Activated B cell treated with CpG ODN at 0.5 μM for 24 hours (primary cell): ENCODE data around the gene ZFP64. TPM values are rescaled to one million over a fixed set of nuclear protein-coding genes. Genes with fewer than 3 reads are reported as not detected.
"Not testable (repeated sequence)": the region's sequence is repeated elsewhere in the genome, so short reads cannot be mapped to it uniquely, and the experiment has no call there.

Experiments
- ATAC-seq: fragments of 200-7000 bp; cut with Tn5 transposase; one replicate; pipeline ENCODE4 v1.10.0; 2021; ENCODE audit warnings: low read depth, mild to moderate bottlenecking, moderate library complexity
- CTCF ChIA-PET: fragments of 350-600 bp; sonication (Branson Sonifier 250); formaldehyde crosslinking; loops from one replicate; lab custom pipeline; 2021; ENCODE audit warnings: antibody characterized with exemption; lab: Charles Lee
- POLR2A ChIA-PET: fragments of 350-600 bp; sonication (Branson Sonifier 250); formaldehyde crosslinking; loops from one replicate; lab custom pipeline; 2021; ENCODE audit warnings: antibody characterized with exemption; lab: Charles Lee
- DNase-seq: peaks from one replicate; pipeline ENCODE4 v3.0.0; 2022
- H3K27ac Mint-ChIP-seq: one replicate; pipeline ENCODE4 v1.8.0; 2020; ENCODE audit warnings: mixed read lengths
- H3K27me3 Mint-ChIP-seq: one replicate; pipeline ENCODE4 v1.8.0; 2021; ENCODE audit warnings: mixed read lengths
- H3K36me3 Mint-ChIP-seq: one replicate; pipeline ENCODE4 v1.8.0; 2021; ENCODE audit warnings: low read depth, mixed read lengths
- H3K4me1 Mint-ChIP-seq: one replicate; pipeline ENCODE4 v1.8.0; 2021; ENCODE audit warnings: mixed read lengths
- H3K4me3 Mint-ChIP-seq: one replicate; pipeline ENCODE4 v1.8.0; 2020; ENCODE audit warnings: mild to moderate bottlenecking, mixed read lengths
- H3K9me3 Mint-ChIP-seq: one replicate; pipeline ENCODE4 v1.8.0; 2020; ENCODE audit warnings: mixed read lengths
- intact Hi-C: fragments of 100-400 bp; cut with micrococcal nuclease; formaldehyde crosslinking; loops from one replicate; pipeline ENCODE4 v1.15.1; 2024
- total RNA-seq: library from RNA; stranded (reverse); gene quantifications from 2 replicates; pipeline ENCODE4 v1.2.3, GENCODE V29; 2022
- TF ChIP-seq, protein P1 (sequence below): fragments of 200-600 bp; IDR thresholded peaks from one replicate; pipeline ENCODE4 v1.8.0; 2022; ENCODE audit warnings: antibody characterized with exemption, mild to moderate bottlenecking

The ZFP64 gene
- total RNA-seq, 1 donor from 2014 or later, result 14.2 TPM

DNA sequence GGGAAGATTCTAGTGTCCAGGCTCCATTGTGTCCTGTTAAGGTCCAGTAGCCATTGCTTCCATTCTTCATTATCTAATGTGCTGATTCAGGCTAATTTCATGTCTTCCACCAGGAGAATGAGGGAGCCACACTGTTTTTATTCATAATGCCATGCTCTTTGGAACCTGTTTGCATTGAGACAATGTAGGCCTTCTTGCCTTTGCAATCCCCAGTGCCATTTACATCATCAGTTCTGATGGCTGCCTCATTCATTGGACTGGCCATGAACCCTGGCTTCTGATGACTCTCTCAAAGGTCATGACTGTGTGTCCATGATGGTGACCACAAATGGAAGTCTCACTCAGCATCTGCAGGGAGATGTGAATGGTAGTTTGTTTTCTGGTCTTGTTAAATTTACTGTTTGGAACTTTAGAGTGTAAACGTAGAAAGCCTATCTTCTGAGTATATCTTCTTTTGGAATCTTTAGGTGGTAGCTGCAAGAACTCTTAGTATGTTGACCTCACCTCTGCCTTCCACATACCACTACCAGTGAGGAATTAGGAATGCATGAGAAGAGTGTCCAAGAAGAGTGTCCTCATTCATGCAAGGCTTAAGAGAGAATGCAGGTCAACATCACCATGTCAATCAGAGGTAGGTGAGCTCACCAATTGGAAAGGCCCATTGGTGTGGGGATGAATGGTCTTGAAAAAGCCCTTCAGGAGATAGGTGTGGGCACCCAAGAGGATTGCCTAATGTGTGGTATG, 42.9 kb upstream of the ZFP64 start:
- no peak for DNase-seq
- no peak overlapping the region for H3K4me3 Mint-ChIP-seq
- H3K36me3 Mint-ChIP-seq, result no peaks in the 10 kb centered on the region
- ATAC-seq, result no peak
- CTCF ChIA-PET, result no interaction called here
- POLR2A ChIA-PET, result no interaction called here
- peaks cover 11% of the 10 kb centered on the region for H3K27me3 Mint-ChIP-seq
- intact Hi-C loops, result no loop called here
- TF ChIP-seq, protein P1, sequence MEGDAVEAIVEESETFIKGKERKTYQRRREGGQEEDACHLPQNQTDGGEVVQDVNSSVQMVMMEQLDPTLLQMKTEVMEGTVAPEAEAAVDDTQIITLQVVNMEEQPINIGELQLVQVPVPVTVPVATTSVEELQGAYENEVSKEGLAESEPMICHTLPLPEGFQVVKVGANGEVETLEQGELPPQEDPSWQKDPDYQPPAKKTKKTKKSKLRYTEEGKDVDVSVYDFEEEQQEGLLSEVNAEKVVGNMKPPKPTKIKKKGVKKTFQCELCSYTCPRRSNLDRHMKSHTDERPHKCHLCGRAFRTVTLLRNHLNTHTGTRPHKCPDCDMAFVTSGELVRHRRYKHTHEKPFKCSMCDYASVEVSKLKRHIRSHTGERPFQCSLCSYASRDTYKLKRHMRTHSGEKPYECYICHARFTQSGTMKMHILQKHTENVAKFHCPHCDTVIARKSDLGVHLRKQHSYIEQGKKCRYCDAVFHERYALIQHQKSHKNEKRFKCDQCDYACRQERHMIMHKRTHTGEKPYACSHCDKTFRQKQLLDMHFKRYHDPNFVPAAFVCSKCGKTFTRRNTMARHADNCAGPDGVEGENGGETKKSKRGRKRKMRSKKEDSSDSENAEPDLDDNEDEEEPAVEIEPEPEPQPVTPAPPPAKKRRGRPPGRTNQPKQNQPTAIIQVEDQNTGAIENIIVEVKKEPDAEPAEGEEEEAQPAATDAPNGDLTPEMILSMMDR, result no peak
- no peaks in the 10 kb centered on the region for H3K4me1 Mint-ChIP-seq
- H3K27ac Mint-ChIP-seq, result no peak overlapping the region
- H3K9me3 Mint-ChIP-seq, result no peaks in the 10 kb centered on the region

DNA sequence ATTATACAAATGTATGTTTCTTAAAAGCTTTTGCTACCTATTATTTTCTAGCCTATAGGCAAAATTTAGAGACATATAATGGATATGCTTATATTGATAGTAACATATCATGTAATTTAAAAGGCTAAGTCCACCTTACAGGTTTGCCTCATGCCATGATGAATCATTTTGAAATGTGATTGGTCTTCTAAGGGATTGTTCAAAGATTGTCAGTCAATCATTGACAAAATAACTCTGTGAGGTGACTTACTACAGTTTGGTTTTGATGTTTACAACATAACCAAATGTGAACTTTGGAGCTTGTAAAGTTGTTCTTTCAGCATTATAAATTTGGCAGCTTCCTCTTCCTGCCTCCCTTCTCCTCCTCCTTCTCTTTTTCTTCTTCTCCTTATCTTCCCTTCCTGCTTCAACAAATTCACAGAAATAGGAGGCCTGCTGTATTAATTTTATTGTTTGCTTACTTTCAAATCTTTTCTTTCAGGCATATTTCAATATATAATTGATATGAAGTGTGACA, 39.7 kb upstream of the ZFP64 start:
- Mint-ChIP-seq H3K27ac (no peak overlapping the region), H3K4me3 (no peak overlapping the region), H3K36me3 (no peaks in the 10 kb centered on the region), H3K4me1 (no peaks in the 10 kb centered on the region), H3K27me3 (peaks cover 6% of the 10 kb centered on the region), H3K9me3 (no peaks in the 10 kb centered on the region)
- ChIA-PET CTCF (interaction anchor here (1.2 kb wide), 1 partner anchor 11 kb away, joined by 3 read pairs; no protein-coding TSS in a partner anchor), POLR2A (no interaction called here)
- TF ChIP-seq, protein P1, result no peak
- intact Hi-C loops, result no loop called here
- DNase-seq (no peak), ATAC-seq (no peak)

DNA sequence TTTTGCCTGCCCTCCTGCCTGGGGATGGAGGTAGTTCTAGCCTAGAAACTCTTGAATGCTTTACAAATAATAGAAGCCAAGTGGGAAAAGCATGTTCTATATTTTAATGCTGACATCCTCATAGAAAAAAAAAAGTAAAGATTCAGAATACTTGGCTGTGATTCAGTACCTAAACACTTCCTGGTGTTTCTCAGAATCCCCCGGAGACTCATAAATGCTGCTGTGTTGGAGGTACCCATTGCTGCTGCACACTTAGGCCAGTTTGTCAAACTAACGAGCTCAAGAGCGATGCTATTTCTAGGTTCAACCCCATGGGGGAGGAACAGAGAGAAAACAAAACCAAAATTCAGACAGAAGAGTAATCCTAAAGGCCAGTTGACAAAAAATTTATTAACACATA, 38.8 kb upstream of the ZFP64 start:
- Mint-ChIP-seq H3K9me3 (no peaks in the 10 kb centered on the region), H3K27ac (no peak overlapping the region), H3K27me3 (peaks cover 6% of the 10 kb centered on the region), H3K4me3 (no peak overlapping the region), H3K36me3 (no peaks in the 10 kb centered on the region), H3K4me1 (no peaks in the 10 kb centered on the region)
- CTCF ChIA-PET, result interaction anchor here (1.2 kb wide), 1 partner anchor 12 kb away, joined by 3 read pairs; no protein-coding TSS in a partner anchor
- no peak for ATAC-seq
- POLR2A ChIA-PET, result no interaction called here
- intact Hi-C loops, result no loop called here
- TF ChIP-seq, protein P1, result no peak
- no peak for DNase-seq

DNA sequence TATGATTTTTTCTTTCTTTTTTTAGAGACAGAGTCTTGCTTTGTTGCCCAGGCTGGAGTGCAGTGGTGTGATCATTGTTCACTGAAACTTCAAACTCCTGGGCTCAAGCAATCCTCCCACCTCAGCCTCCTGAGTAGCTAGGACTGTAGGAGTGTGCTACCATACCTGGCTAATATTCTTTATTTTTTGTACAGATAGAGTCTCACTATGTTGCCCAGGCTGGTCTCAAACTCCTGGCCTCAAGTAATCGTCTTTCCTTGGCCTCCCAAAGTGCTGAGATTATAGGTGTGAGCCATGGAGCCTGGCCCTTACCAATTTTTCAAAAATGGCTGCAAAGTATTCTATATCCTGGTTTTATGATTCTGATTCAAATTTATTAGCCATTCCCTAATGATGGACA, 37.8 kb upstream of the ZFP64 start:
- H3K36me3 Mint-ChIP-seq, H3K4me3 Mint-ChIP-seq, DNase-seq, H3K9me3 Mint-ChIP-seq, H3K27ac Mint-ChIP-seq, ATAC-seq, POLR2A ChIA-PET, CTCF ChIA-PET, H3K4me1 Mint-ChIP-seq, intact Hi-C loops, H3K27me3 Mint-ChIP-seq: not testable (repeated sequence)

DNA sequence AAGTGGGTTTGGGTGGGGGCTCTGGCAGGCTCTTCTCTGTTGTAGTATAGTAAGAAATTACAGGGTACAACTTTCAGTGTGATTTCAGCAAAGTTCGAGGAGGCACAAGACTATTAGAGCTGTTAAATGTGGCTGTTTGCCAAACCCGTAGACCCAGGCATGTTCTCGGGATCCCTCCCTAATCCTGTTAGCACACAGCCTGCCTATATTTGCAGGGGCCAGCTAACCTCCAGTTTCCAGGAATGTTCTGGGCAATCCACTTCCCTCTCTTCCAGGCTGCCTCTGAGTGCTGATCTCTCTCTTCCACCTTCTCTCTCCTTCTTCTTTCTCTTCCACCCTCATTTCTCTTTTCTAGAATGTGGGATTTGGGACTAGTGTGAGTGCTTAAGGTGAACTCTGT, 34.8 kb upstream of the ZFP64 start:
- Mint-ChIP-seq H3K27ac (no peak overlapping the region), H3K4me3 (no peak overlapping the region), H3K27me3 (peaks cover 5% of the 10 kb centered on the region), H3K9me3 (peaks cover 7% of the 10 kb centered on the region), H3K4me1 (no peaks in the 10 kb centered on the region), H3K36me3 (no peaks in the 10 kb centered on the region)
- ATAC-seq, result no peak
- POLR2A ChIA-PET, result no interaction called here
- TF ChIP-seq, protein P1, result no peak
- intact Hi-C loops, result no loop called here
- no peak for DNase-seq
- CTCF ChIA-PET, result no interaction called here
